GM04504 (cell line): ENCODE results near the gene KRABD2.
"Not testable (repeated sequence)": the region's sequence is repeated elsewhere in the genome, so short reads cannot be mapped to it uniquely, and the experiment has no call there.

ENCODE experiments used
- DNase-seq: peaks from one replicate; pipeline ENCODE4 v3.0.0-alpha.2; 2012; ENCODE audit warnings: low read depth

The KRABD2 gene

DNA sequence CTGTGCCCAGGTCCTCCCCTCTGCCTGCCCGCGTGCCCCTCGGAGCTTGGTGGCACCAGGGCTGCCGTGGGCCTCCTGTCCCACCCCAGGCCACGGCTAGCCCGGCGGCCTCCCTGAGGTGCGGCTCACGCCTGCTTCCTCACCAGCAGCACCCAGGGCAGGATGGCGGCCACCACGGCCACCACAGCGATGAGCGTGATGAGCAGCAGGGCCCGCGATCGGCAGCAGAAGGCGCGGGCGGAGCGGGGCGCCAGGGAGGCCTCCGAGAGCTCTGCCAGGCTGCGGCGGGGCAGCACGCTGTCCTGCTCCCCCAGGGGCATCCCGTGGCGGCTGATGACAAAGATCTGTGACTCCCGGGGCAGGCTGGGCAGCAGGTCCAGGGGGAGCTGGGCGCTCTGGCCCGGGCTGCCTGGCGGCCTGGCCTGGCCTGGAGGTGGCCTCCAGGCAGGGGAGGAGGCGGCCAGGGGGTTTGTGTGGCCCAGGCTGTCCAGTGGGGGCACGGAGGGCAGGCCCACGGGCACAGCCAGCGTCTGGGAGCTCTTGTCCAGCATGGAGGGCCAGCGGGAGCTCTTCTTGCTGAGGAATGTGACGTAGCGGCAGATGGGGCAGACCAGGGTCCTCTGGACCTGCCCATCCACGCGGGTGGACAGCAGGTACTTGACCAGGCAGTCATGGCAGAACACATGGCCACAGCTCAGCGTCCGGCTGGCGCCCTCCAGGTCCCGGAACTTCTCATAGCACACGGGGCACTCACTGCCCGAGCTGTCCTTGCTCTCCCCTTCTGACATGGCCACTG lies 16.4 kb upstream of the KRABD2 start:
- DNase-seq, result no peak

- no peak for DNase-seq
Measured at GRCh38 chr17:8392274-8392673, 15.8 kb upstream of the KRABD2 start.

DNA sequence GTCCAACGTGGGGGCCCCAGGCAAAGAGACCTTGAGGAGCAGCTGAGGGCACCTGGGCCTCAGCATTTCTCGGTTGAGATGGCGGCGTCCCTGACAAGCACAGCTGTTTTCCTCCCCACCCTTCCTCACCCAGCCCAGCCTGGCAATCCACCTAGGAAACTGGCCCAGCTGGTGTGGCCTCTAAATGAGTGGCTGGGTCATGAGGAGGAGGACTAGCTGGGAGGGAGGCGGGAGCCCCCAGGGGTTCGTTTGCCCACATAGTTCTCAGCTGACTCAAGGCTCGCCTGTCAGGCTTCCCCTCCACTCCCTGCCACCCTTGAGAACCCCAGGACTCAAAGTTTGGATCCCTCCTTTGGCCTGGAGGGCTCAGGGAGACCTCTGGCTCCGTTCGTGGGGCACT lies 15.2 kb upstream of the KRABD2 start:
- DNase-seq, result no peak

DNA sequence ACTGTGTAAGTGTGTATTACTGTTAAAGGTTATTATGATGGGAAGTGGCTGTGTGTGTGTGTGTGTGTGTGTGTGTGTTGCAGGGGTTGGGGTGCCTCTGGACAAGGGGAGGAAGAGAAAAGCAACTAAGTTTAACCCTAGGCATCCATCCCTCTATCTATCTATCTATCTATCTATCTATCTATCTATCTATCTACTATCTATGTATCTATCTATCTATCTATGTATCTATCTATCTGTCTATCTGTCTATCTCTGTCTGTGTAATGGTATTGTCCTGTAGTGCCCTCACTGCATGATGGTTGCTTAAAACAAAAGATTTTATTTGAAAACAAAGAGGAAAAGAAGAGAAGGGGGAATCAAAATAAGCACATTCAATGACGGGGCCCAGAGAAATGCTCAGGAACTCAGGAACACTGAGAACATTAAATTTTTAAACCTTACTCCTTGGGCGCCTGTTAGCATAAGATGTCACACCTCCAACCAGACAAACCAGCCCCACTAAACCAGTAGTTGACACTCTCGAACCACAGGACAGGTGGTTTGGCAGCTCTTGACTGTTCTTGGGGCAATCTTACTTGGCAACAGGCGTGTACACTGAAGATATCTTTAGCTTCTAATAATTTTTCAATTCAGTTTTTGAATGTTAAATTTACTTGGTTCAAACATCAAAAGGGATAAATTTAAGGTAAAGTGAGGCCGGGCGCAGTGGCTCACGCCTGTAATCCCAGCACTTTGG lies 11.6 kb upstream of the KRABD2 start:
- DNase-seq, result no peak

GRCh38 chr17:8386841-8387240 lies 10.3 kb upstream of the KRABD2 start:
- no peak for DNase-seq

- peak; percentile 77 for DNase-seq
Measured at GRCh38 chr17:8384801-8385378, 8.4 kb upstream of the KRABD2 start.

GRCh38 chr17:8383143-8383822 lies 6.8 kb upstream of the KRABD2 start, which contains the start of gene RPL26:
Gene RPL26 (minus strand): TSS chr17:8383193. CDS start chr17:8382310, 883 bp downstream.
- DNase-seq, result peak; percentile 97

DNA sequence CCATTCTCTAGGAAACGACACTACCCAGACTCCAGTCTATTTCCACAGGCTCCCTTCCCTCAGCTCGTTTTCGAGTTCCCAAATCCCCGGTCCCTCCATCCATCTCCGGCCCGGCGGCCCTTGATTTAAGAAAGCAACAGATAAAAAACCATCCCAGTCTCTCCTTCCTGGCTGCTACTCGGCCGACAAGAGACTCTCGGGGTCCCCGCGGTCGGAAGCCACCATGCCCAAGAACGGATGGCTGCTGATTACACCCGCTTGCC lies 6.3 kb upstream of the KRABD2 start:
- no peak for DNase-seq

- no peak for DNase-seq
Measured at GRCh38 chr17:8382052-8382879, 5.8 kb upstream of the KRABD2 start.

DNA sequence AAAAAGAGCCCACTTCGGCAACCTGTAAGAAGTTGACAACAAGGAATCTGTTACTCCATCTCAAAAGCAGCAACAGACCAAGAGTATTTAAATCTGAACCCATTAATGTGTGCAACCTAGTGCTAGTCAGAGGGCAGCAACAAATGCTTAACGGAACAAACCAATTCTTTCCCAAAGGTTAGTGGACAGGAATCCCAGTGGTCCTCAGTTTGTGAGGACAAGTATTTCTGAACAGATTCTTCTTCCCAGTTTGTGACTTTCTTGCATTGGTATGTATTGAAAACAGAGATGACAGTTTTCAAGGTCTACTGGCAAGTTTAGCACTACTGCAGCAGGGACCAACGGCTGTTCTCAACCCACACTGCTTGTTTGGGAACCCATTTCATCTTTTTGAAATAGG lies 3.5 kb upstream of the KRABD2 start:
- no peak for DNase-seq

DNA sequence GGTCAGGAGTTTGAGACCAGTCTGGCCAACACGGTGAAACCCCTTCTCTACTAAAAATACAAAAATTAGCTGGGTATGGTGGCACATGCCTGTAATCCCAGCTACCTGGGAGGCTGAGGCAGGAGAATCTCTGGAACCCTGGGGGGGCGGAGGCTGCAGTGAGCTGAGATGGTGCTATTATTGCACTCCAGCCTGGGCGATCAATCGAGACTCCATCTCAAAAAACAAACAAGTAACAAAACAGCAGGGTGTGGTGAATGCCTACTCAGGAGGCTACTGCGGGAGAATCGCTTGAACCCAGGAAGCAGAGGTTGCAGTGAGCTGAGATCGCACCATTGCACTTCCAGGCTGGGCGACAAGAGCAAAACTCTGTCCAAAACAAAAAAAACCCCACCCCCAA lies 1.6 kb upstream of the KRABD2 start:
- not testable (repeated sequence) for DNase-seq

DNA sequence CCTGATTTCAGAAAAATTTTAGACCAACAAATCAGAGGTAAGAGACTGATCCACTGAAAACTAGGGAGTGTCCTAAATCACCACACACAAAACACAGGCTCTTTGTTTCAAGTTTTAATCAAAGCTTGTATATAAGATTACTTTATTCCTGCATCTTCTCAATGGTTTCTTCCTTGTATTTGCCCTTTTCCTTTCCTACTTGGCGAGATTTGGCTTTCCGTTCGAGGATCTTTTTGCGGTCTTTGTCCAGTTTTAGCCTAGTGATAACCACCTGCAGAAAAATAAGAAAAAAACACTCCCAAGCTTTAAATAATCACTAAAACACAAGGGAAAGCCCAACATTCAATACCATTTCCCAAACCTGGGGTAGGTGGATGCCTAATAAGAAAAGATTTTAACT lies 918 bp upstream of the KRABD2 start:
- DNase-seq, result no peak

GRCh38 chr17:8375738-8376259 lies 705 bp downstream of the KRABD2 start:
- no peak for DNase-seq

DNA sequence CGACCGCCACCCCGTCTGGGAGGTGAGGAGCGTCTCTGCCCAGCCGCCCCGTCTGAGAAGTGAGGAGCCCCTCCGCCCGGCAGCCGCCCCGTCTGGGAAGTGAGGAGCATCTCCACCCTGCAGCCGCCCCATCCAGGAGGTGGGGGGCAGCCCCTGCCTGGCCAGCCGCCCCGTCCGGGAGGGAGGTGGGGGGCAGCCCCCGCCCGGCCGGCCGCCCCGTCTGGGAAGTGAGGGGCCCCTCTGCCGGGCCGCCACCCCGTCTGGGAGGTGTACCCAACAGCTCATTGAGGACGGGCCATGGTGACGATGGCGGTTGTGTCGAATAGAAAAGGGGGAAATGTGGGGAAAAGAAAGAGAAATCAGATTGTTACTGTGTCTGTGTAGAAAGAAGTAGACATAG lies 2.6 kb downstream of the KRABD2 start:
- not testable (repeated sequence) for DNase-seq

DNA sequence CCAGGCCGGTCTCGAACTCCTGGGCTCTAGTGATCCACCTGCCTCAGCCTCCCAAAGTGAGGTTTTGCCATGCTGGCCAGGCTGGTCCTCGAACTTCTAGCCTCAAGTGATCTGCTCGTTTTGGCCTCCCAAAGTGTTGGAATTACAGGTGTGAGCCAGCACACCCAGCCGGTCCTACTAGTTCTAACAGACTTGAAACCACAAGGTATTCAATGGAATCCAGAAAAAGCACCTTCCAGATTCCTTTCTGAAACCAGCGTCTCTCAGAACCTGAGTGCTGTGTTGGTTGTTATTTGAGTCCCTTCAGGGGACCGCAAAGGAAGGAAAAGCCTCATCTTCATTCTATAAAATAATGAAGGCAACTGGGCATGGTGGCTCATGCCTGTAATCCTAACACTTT lies 4.1 kb downstream of the KRABD2 start:
- no peak for DNase-seq

DNA sequence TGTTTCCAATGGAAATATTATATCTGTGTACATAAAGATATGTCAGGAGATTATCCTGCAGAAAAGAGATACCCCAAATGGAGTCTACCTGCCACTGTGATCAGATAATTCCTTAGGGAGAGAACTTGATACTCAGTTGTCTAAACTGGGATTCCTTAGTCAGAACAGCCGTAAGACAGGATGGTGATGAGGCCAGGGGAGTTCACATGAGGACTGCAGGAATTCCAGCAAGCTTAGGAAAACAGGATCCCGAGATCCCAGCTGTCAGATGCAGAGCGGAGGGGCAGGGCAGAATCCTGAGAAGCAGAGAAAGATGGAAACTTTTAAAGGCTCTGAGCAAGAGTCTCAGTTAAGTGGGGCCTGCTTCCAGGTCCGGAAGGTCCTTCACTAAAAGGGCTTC lies 4.7 kb downstream of the KRABD2 start:
- no peak for DNase-seq

DNA sequence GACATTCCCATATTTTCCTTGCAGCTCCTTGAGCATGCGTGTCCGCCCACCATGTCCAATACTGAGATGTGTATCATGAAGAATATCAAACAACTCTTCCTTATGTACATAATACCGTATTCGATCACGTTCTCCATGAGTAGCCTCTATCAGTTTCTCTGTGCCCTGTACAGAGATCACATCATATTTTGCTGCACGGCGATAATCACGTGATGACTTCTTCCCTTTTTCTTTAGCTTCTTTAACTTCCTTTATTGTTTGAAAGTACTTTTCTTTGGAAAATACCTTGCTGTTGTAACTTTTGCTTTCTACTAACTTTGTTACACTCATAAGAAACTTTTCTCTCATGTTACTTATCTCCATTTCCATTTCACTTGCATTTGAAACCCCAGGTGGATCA lies 6.6 kb downstream of the KRABD2 start:
- no peak for DNase-seq

- no peak for DNase-seq
Measured at GRCh38 chr17:8368193-8368592, 8.3 kb downstream of the KRABD2 start.

DNA sequence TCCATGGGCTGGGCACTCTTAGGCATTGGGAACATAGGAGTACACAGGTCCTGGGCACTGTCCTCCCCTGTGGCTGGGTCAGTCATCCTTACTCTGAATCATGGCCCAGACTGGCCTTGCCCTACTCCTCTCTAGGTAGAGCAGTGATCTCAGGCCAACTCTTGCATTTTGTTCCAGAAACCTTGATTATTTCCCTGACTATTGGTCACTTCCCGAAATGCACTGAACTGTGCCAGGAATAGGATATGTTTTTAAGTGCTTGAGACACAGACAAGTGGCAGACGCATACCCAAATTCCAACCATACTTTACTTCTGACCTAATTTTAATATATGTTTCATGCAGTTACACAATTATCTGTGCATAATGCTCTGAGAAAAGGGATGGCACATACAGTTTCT lies 10.3 kb downstream of the KRABD2 start:
- no peak for DNase-seq

- no peak for DNase-seq
Measured at GRCh38 chr17:8365143-8365542, 11.4 kb downstream of the KRABD2 start.

DNA sequence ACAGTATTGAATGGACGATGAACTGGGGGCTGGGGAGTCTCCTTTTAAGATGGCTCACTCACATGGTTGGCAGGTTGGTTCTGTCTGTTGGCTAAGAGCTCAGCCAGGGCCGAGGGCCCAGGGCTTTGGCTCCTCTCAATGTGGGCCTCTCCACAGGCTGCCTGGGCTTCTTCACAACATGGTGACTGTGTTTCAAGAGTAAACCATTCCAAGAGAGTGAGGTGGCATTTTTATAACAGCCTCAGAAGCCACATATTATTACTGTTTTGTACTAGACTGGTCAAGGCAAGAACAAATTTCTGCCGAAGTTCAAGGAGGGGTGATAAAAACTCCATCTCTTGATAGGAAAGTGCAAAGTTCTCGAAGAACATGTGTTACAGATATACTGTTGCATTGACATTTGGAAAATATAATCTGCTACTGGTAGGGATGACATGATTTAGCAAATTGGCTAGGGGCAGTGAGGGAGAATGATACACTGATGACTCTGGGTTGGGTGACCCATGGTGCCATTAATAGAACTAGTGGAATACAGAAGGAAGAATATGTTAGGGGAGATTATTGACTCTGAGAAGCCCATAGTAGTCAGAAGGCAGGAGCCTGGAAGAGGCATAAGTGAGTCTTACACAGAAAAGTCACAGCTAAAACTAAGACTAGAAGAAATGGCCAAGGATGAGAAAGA lies 13.7 kb downstream of the KRABD2 start:
- no peak for DNase-seq
